Lower leg skin (tissue), 4 donors: ENCODE results near the gene KCNH8. TPM values are rescaled to one million over a fixed set of nuclear protein-coding genes. Genes with fewer than 3 reads are reported as not detected.

ENCODE experiments used
- DNase-seq, 2 donors: peaks; one replicate each; pipeline ENCODE4 v3.0.0-alpha.2; 2019; ENCODE audit warnings: low spot score in 2 of 2
- H3K4me3 ChIP-seq: fragments of 200-600 bp; sonication (generic); 2 replicates; pipeline ENCODE4 v1.5.1; 2017; ENCODE audit warnings: mild to moderate bottlenecking, low read depth; ENCODE audit not compliant: poor library complexity, severe bottlenecking
- CTCF ChIP-seq, 3 donors: fragments of 450-650 bp; IDR thresholded peaks; one replicate each; pipeline ENCODE4 v1.5.1; 2016; ENCODE audit warnings: antibody characterized with exemption in 3 of 3, mild to moderate bottlenecking in 3 of 3, moderate library complexity in 2 of 3
- POLR2A ChIP-seq, 2 donors: fragments of 450-650 bp; IDR thresholded peaks; one replicate each; pipeline ENCODE4 v1.6.1; 2016 to 2017; ENCODE audit warnings: antibody characterized with exemption in 2 of 2, mild to moderate bottlenecking in 1 of 2, moderate library complexity in 1 of 2
- WGBS, 2 donors: methylation state at CpG; one replicate each; pipeline ENCODE4 v1.1.5; 2018; 5-methylcytosine and 5-hydroxymethylcytosine counted together
- intact Hi-C: fragments of 100-400 bp; cut with DNase I; formaldehyde crosslinking; loops from one replicate; pipeline ENCODE4 v1.15.0; 2023; ENCODE audit warnings: low total_unique reads
- total RNA-seq, 4 donors: library from RNA; depleted of rRNA; stranded (reverse); fragments of >200 nt; gene quantifications; one replicate each; pipeline ENCODE4 v1.1.0, GENCODE V29; 2016

KCNH8 gene
- total RNA-seq, 4 donors from 2014 or later: 0.34 to 1.2 (median 0.61) TPM

GRCh38 chr3:19539518-19540392, 391.4 kb downstream of the KCNH8 start:
- no peak for DNase-seq
- WGBS, 2 donors: 16 to 21% methylated on average over 2 of the region's 2 CpGs
- H3K4me3 ChIP-seq: no peak overlapping the region
- TF ChIP-seq POLR2A (IDR thresholded peaks at IDR 0.05): no peak
- no peak for TF ChIP-seq CTCF (IDR thresholded peaks at IDR 0.05)
- intact Hi-C loops: no loop called here

- TF ChIP-seq CTCF (IDR thresholded peaks at IDR 0.05): no peak
- TF ChIP-seq POLR2A (IDR thresholded peaks at IDR 0.05): no peak
- no peak for DNase-seq
- intact Hi-C loops: no loop called here
- no peak overlapping the region for H3K4me3 ChIP-seq
- WGBS, 2 donors: 77 to 86% methylated on average over 3 of the region's 3 CpGs
These were observed 392.2 kb downstream of the KCNH8 start for GRCh38 chr3:19540464-19540863.

GRCh38 chr3:19541284-19541683, 393.0 kb downstream of the KCNH8 start:
- intact Hi-C loops: no loop called here
- H3K4me3 ChIP-seq: no peak overlapping the region
- no peak for TF ChIP-seq CTCF (IDR thresholded peaks at IDR 0.05)
- no peak for TF ChIP-seq POLR2A (IDR thresholded peaks at IDR 0.05)
- DNase-seq: no peak
- 83 to 89% methylated on average over 2 of the region's 2 CpGs for WGBS, 2 donors

- intact Hi-C loops: no loop called here
These were observed 395.0 kb downstream of the KCNH8 start for GRCh38 chr3:19543212-19543841.

More at GRCh38 chr3:19543212-19543841, 395.0 kb downstream of the KCNH8 start:
- no peak for DNase-seq
- no peak for TF ChIP-seq CTCF (IDR thresholded peaks at IDR 0.05)
- TF ChIP-seq POLR2A (IDR thresholded peaks at IDR 0.05): no peak
- no peak overlapping the region for H3K4me3 ChIP-seq
- 37 to 41% methylated on average over 4 of the region's 4 CpGs for WGBS, 2 donors
